Activated CD8-positive, alpha-beta T cell treated with anti-CD3 and anti-CD28 coated beads, Interleukin-2, amount 10 ng/mL, durations not matched to agents 7 days and 5 days (primary cell): ENCODE measurements around the gene DSCAM. TPM values are rescaled to one million over a fixed set of nuclear protein-coding genes. Genes with fewer than 3 reads are reported as not detected.

Experiments
- ATAC-seq: fragments of 150-1000 bp; cut with Tn5 transposase; one replicate; pipeline ENCODE4 v1.10.0; 2021; ENCODE audit warnings: moderate library complexity
- CTCF ChIA-PET: fragments of 350-600 bp; sonication (Branson Sonifier 250); formaldehyde crosslinking; loops from one replicate; lab custom pipeline; 2021; ENCODE audit warnings: antibody characterized with exemption; lab: Charles Lee
- POLR2A ChIA-PET: fragments of 350-600 bp; sonication (Branson Sonifier 250); formaldehyde crosslinking; loops from one replicate; lab custom pipeline; 2021; ENCODE audit warnings: antibody characterized with exemption; lab: Charles Lee
- DNase-seq: peaks from one replicate; pipeline ENCODE4 v3.0.0-alpha.2; 2020
- H3K27ac Mint-ChIP-seq: one replicate; pipeline ENCODE4 v1.8.0; 2021; ENCODE audit warnings: mild to moderate bottlenecking, mixed read lengths
- H3K27me3 Mint-ChIP-seq: one replicate; pipeline ENCODE4 v1.8.0; 2021; ENCODE audit warnings: low read depth, mixed read lengths
- H3K36me3 Mint-ChIP-seq: one replicate; pipeline ENCODE4 v1.8.0; 2021; ENCODE audit warnings: low read depth, mixed read lengths
- H3K4me1 Mint-ChIP-seq: one replicate; pipeline ENCODE4 v1.8.0; 2021; ENCODE audit warnings: low read depth, mixed read lengths
- H3K4me3 Mint-ChIP-seq: one replicate; pipeline ENCODE4 v1.8.0; 2021; ENCODE audit warnings: mild to moderate bottlenecking, mixed read lengths
- H3K9me3 Mint-ChIP-seq: one replicate; pipeline ENCODE4 v1.8.0; 2022; ENCODE audit warnings: mixed read lengths; ENCODE audit not compliant: insufficient read depth
- total RNA-seq, 2 experiments: library from RNA; stranded (reverse); gene quantifications; one replicate each; pipeline ENCODE4 v1.2.3, GENCODE V29; 2021

DSCAM gene
- total RNA-seq, 2 experiments from 2014 or later, result not detected

DNA sequence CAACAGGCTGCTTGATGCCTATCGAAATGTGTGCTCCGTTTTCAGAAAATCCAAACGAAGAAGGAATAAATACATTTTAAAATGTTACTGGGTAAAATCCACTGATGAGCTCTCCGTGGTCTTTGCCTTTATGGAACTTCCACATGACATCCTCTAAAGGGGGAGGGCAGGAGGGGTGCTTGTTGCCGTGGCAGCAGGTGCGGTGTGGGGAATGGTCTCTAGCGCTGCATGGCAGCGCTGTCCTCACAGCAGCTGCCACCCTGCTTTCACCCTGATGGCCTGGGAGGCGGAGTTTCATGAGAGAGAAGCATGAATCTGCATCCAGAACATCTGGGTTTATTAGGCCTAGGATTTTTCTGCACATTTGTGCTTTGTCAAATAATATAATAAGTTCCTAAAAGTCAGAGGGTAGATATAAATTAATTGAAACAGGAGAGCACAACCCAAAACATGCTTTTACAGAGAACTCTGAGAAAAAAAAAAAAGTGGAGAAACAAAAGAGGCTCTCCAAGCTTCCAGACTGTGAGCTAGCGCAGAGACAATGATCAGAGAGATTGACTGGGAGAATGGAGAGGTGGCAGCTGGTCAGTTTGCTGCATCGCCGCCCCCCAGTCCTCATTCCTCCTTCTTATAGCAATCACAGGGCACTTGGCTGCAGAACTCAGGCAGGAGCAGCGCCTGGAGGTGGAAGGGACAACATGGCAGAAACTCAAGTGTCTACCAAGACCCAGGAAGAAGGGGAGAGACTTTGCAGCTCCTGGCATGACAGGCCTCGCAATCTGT lies 228.6 kb downstream of the DSCAM start:
- no peak for ATAC-seq
- H3K27me3 Mint-ChIP-seq, result no peaks in the 10 kb centered on the region
- ChIA-PET POLR2A (no interaction called here), CTCF (no interaction called here)
- no peak overlapping the region for H3K4me3 Mint-ChIP-seq
- DNase-seq, result no peak
- H3K27ac Mint-ChIP-seq, result no peak overlapping the region
- no peaks in the 10 kb centered on the region for H3K4me1 Mint-ChIP-seq
- H3K9me3 Mint-ChIP-seq, result peaks cover 12% of the 10 kb centered on the region
- no peaks in the 10 kb centered on the region for H3K36me3 Mint-ChIP-seq

DNA sequence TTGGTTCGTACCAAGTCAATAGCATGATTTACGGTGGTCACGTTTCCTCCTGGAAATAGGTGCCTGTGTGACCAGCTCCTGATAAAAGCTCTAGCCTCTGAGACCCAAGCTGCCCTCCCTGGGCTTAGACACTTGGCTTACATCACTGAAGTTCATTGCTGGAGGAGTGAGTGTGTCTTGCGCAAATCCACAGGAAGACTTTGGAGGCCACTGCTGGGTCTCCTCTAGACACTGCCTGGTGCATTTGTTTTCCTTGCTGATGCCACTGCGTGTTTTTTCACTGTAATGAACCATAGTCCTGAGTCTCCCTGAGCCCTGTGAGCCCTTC lies 230.6 kb downstream of the DSCAM start:
- ChIA-PET CTCF (no interaction called here), POLR2A (no interaction called here)
- ATAC-seq, result no peak
- Mint-ChIP-seq H3K4me1 (no peaks in the 10 kb centered on the region), H3K27me3 (no peaks in the 10 kb centered on the region), H3K27ac (no peak overlapping the region), H3K4me3 (no peak overlapping the region), H3K36me3 (no peaks in the 10 kb centered on the region), H3K9me3 (peaks cover 12% of the 10 kb centered on the region)
- DNase-seq, result no peak

DNA sequence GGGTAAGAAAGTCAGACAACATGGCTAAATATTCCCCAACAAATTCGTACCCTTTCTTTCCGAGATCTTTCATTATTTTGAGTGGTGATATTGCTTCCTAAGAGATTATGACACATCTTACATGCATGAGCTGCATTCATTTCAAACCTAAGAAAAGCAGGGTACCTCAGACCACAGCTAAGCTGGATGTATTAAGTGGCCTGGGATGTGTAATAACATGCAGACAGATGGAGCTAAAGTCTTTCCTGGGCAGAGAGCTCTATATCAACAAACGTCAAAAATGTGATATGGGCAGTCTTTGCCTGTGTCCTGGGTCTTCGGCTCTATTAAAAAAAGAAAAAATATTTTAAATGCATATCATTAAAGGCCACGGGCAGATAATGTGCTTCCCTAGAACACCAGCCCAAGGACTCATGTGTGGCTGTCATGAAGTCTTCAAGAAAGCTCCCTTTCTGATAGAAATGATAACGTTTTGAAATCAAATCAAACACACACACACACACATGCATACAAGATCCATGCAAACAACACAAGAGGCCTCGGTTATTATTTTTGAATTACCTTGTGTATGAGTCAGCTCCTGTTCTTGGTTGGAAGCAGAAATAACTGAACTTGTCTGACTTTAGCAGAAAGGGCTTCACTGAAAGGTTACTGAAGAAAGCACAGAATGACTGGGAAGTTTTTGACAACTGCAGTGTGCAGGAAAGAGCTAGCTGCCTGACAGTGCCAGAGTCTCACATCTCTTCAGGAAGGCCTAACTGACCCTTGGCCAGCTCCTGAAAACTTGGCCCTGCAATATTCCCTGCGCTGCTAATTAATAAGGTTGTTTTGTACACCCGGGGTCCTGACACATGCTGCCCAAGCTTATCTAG lies 231.2 kb downstream of the DSCAM start:
- ATAC-seq, result no peak
- Mint-ChIP-seq H3K27me3 (no peaks in the 10 kb centered on the region), H3K36me3 (no peaks in the 10 kb centered on the region), H3K9me3 (peaks cover 12% of the 10 kb centered on the region), H3K4me3 (no peak overlapping the region), H3K4me1 (no peaks in the 10 kb centered on the region), H3K27ac (no peak overlapping the region)
- ChIA-PET POLR2A (no interaction called here), CTCF (no interaction called here)
- no peak for DNase-seq

DNA sequence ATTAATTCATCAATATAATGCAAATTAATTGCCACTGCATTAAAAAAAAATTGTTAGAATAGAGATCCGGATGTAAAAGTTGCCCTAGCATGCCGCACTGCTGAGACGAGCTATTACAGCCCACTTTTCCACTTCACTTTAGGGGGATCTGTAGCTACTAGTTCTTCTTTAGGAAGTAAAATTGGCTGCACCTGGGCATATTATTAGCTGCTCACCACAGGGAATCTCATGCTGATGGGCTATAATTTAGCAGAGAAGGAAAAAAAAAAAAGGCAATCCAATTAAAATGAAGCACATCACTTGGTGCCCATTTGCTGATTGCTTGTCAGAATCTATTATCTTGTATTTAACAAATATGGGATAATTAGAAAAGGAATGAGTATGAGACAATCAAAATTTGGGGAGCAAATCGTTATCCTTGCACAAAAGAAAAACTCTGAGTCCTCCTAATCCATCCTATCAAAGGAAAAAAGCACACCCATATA lies 233.4 kb downstream of the DSCAM start:
- ChIA-PET POLR2A (no interaction called here), CTCF (no interaction called here)
- peaks cover 10% of the 10 kb centered on the region for H3K9me3 Mint-ChIP-seq
- H3K4me1 Mint-ChIP-seq, result no peaks in the 10 kb centered on the region
- H3K36me3 Mint-ChIP-seq, result no peaks in the 10 kb centered on the region
- ATAC-seq, result no peak
- no peak overlapping the region for H3K4me3 Mint-ChIP-seq
- no peak overlapping the region for H3K27ac Mint-ChIP-seq
- H3K27me3 Mint-ChIP-seq, result no peaks in the 10 kb centered on the region
- no peak for DNase-seq

DNA sequence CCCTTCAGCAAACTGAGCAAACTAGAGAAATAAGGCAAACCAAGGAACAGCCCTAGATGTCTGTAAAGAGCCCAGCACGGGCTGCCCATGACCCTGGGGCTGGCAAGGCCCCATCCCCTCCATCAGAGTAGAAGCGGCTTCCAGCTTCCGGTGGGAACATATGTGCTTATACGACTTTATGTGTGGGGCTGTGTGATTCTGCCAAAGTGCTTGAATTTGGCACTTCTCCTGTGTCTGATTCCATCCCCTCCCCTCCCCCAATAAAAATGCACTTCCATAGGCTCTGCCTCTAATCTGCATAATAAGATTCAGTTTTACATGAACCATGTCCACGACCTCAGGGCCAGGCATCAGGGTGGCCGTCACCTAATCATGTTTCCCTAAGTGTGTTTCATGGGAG lies 236.6 kb downstream of the DSCAM start:
- Mint-ChIP-seq H3K4me1 (no peaks in the 10 kb centered on the region), H3K9me3 (peaks cover 12% of the 10 kb centered on the region), H3K27ac (no peak overlapping the region), H3K4me3 (no peak overlapping the region), H3K36me3 (no peaks in the 10 kb centered on the region), H3K27me3 (no peaks in the 10 kb centered on the region)
- ATAC-seq, result no peak
- DNase-seq, result no peak
- CTCF ChIA-PET, result no interaction called here
- POLR2A ChIA-PET, result no interaction called here

DNA sequence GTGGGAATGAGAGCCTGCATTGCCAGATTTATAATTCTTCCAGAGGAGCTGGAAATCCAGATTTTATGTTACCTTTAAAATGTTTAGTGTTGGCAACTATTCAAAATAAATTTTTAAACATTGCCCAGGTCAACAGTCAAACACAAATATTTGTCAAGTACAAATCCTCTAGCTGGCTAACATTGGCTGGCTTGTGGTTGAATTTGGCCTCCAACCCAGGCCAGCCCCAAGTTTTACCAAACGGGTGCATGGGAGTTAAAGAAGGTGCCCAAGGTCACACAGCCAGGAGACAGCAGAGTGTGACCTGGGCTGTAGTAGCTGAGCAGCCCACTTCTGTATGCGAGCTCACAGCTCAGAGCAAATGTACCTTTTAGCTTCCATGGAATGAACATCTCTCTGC lies 240.6 kb downstream of the DSCAM start:
- Mint-ChIP-seq H3K4me3 (no peak overlapping the region), H3K9me3 (peaks cover 12% of the 10 kb centered on the region), H3K36me3 (no peaks in the 10 kb centered on the region), H3K4me1 (no peaks in the 10 kb centered on the region), H3K27me3 (no peaks in the 10 kb centered on the region), H3K27ac (no peak overlapping the region)
- ChIA-PET CTCF (no interaction called here), POLR2A (no interaction called here)
- ATAC-seq (no peak), DNase-seq (no peak)

- Mint-ChIP-seq H3K27ac (no peak overlapping the region), H3K4me1 (no peaks in the 10 kb centered on the region), H3K9me3 (peaks cover 12% of the 10 kb centered on the region), H3K27me3 (no peaks in the 10 kb centered on the region), H3K36me3 (no peaks in the 10 kb centered on the region), H3K4me3 (no peak overlapping the region)
- DNase-seq (no peak), ATAC-seq (no peak)
- ChIA-PET POLR2A (no interaction called here), CTCF (no interaction called here)
Measured at GRCh38 chr21:40605094-40605493, 241.9 kb downstream of the DSCAM start.

GRCh38 chr21:40603774-40604173 lies 243.2 kb downstream of the DSCAM start:
- no peak for DNase-seq
- ChIA-PET CTCF (no interaction called here), POLR2A (no interaction called here)
- Mint-ChIP-seq H3K9me3 (peaks cover 12% of the 10 kb centered on the region), H3K27me3 (no peaks in the 10 kb centered on the region), H3K4me3 (no peak overlapping the region), H3K4me1 (no peaks in the 10 kb centered on the region), H3K27ac (no peak overlapping the region), H3K36me3 (no peaks in the 10 kb centered on the region)
- no peak for ATAC-seq

DNA sequence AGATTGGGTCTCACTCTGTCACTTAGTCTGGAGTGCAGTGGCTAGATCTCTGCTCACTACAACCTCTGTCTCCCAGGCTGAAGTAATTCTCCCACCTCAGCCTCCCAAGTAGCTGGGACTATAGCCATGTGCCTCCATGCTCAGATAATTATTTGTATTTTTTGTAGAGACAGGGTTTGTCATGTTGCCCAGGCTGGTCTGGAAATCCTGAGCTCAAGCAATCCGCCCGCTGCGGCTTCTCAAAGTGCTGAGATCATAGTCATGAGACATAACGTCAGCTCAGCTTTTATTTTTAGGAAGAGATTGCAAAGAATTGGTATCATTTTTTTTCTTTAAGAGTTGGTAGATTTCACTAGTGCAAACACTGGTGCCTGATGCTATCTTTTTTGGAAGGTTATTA lies 244.9 kb downstream of the DSCAM start:
- no peak for DNase-seq
- Mint-ChIP-seq H3K27ac (no peak overlapping the region), H3K27me3 (no peaks in the 10 kb centered on the region), H3K4me1 (no peaks in the 10 kb centered on the region), H3K9me3 (peaks cover 4% of the 10 kb centered on the region), H3K4me3 (no peak overlapping the region), H3K36me3 (no peaks in the 10 kb centered on the region)
- POLR2A ChIA-PET, result no interaction called here
- no peak for ATAC-seq
- CTCF ChIA-PET, result no interaction called here

DNA sequence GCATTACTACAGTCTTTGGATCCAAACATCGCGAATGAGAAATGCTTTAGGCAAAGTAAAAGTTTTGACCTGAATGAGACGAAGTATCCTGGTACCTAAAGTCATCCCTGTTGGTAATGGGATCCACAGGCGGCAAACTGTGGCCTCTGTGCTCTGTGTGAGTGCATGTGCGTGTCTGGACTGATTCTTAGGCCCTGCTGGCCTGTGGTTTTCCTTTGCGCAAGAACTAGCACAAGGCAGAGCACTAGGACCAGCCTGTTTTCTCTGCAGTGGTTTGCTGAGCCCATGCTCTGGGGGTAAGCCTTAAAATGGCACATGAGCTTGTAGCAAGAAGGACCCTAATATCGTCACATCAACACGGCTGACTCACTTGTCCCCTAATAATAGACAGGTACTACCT lies 251.2 kb downstream of the DSCAM start:
- DNase-seq (no peak), ATAC-seq (no peak)
- ChIA-PET CTCF (no interaction called here), POLR2A (no interaction called here)
- Mint-ChIP-seq H3K4me3 (no peak overlapping the region), H3K4me1 (no peaks in the 10 kb centered on the region), H3K9me3 (no peaks in the 10 kb centered on the region), H3K36me3 (no peaks in the 10 kb centered on the region), H3K27ac (no peak overlapping the region), H3K27me3 (no peaks in the 10 kb centered on the region)

GRCh38 chr21:40587736-40588346 lies 259.1 kb downstream of the DSCAM start:
- H3K4me1 Mint-ChIP-seq, result no peaks in the 10 kb centered on the region
- H3K36me3 Mint-ChIP-seq, result no peaks in the 10 kb centered on the region
- no peak overlapping the region for H3K27ac Mint-ChIP-seq
- DNase-seq, result no peak
- H3K9me3 Mint-ChIP-seq, result no peaks in the 10 kb centered on the region
- no peaks in the 10 kb centered on the region for H3K27me3 Mint-ChIP-seq
- no peak for ATAC-seq
- ChIA-PET POLR2A (no interaction called here), CTCF (no interaction called here)
- no peak overlapping the region for H3K4me3 Mint-ChIP-seq

- Mint-ChIP-seq H3K36me3 (no peaks in the 10 kb centered on the region), H3K27ac (no peak overlapping the region), H3K27me3 (no peaks in the 10 kb centered on the region), H3K9me3 (no peaks in the 10 kb centered on the region), H3K4me1 (no peaks in the 10 kb centered on the region), H3K4me3 (no peak overlapping the region)
- CTCF ChIA-PET, result no interaction called here
- DNase-seq, result no peak
- ATAC-seq, result no peak
- POLR2A ChIA-PET, result no interaction called here
Measured at GRCh38 chr21:40586575-40586974, 260.4 kb downstream of the DSCAM start.
